ENCODE results near the gene CRYZ.

Gene CRYZ

GRCh38 chr1:74729741-74730478, 2.9 kb downstream of the CRYZ start:
- no peak for DNase-seq

GRCh38 chr1:74728736-74729135, 4.1 kb downstream of the CRYZ start:
- DNase-seq: no peak

DNA sequence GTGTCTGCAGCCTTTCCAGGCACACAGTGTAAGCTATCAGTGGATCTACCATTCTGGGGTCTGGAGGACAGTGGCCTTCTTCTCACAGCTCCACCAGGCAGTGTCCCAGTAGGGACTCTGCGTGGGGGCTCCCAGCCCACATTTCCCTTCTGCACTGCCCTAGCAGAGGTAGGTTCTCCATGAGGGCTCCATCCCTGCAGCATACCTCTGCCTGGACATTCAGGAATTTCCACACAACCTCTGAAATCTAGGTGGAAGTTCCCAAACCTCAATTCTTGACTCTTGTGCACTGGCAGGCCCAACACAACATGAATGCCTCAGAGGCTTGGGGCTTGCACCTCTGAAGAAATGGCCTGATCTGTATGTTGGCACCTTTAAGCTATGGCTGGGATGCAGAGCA, 6.8 kb downstream of the CRYZ start:
- DNase-seq: no peak

- no peak for DNase-seq
Measured at GRCh38 chr1:74717626-74718025, 15.2 kb downstream of the CRYZ start.

DNA sequence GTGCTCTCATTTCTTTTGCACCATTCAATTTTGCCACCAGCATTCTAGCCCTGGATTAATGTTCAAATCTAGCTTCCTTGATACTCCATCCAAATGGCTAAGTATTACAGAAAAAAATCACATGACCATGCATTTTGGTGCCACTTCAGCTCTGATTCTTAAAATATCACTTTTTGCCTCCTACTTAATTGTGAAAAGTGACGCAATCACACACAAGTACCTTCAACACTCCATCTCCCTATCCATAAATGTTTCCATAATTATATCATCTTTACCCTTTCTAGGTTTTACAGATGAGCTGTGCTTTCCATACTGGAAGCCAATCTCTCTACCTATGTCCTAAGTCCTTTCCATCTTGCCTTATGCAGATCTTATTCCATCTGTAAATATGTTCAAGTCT, 16.0 kb downstream of the CRYZ start:
- no peak for DNase-seq

GRCh38 chr1:74715806-74716205, 17.0 kb downstream of the CRYZ start:
- DNase-seq: no peak

GRCh38 chr1:74715236-74715502, 17.7 kb downstream of the CRYZ start:
- DNase-seq: no peak

DNA sequence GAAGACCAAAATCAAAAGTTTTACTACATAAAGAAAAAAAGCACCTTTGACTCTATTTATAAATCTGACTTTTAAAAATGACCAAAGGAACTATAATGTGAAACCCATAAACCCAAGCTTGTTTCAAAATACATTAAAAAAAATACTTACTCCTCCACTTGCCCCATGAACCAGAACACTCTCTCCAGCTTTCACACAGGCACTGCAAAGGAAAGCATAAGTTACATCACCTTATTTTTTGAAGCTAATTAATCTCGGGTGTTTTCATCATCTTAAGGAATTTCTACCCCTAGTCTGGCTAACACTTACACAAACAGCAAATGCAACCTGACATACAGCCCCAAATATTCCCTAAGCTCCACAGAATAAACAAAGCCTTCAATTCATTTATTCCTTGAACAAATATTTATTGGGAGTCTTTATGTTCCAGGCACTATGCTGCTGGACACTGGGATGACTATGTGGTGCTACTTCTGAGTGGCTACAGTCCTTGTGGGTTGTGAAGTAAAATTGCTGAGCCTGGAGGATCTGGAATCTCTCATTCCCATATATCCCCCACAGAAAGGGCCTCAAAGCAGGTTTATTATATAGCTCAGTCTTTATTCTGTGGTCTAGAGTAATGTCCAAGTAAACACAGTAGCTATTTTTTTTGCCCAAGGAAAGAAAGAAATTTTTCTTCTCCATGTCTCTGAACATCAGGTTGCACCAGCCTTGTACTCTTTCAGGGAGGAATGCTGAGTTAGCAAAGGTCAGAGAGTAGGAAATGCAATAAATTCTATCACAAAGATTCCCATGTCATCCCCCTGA, 18.2 kb downstream of the CRYZ start:
- no peak for DNase-seq

- no peak for DNase-seq
Measured at GRCh38 chr1:74713849-74714248, 19.0 kb downstream of the CRYZ start.

DNA sequence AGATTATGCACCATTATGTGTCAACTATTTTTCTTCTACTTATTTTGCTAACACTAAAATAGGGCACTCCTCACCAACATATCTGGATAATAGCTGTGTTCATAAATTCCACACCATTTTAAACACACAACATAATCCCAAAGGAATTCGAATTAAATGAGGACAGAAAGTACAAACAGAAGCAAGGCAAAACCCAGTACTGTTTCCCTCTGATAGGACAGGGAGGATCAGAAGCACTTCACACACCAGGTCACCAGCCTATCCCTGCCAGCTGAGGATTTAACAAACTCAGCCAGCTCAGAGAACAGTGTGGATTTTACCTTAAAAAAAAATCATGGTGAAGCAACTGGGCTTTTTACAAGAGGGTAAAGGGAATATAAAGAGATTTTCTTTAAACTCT, 20.0 kb downstream of the CRYZ start:
- peak in 1 of 2 experiments; percentile 4 for DNase-seq

- DNase-seq: no peak
Measured at GRCh38 chr1:74703386-74704182, 29.3 kb downstream of the CRYZ start.

DNA sequence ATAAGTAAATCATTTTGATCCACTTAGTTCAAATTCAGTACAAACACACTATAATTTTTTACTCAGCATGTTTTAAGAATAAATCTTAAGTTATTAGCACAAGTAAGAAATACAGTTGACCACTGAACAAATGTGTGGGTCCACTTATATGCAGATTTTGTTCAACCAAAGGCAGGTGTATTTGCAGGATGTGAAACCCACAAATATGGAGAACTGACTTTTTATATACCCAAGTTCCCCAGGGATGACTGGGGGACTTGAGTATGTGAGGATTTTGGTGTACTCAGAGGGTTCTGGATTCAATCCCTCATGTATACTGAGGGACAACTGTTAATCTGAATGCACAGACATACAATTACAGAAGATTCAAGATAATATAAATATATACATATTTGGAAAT, 33.5 kb downstream of the CRYZ start:
- no peak for DNase-seq

GRCh38 chr1:74697832-74698231, 35.0 kb downstream of the CRYZ start:
- no peak for DNase-seq

GRCh38 chr1:74693473-74693872, 39.4 kb downstream of the CRYZ start:
- no peak for DNase-seq

GRCh38 chr1:74690909-74691308, 41.9 kb downstream of the CRYZ start:
- no peak for DNase-seq

GRCh38 chr1:74690364-74690696, 42.5 kb downstream of the CRYZ start:
- DNase-seq: peak in 1 of 2 experiments; percentile 19

- peak; percentile 73 to 85 for DNase-seq
Measured at GRCh38 chr1:74689621-74690363, 43.1 kb downstream of the CRYZ start.

DNA sequence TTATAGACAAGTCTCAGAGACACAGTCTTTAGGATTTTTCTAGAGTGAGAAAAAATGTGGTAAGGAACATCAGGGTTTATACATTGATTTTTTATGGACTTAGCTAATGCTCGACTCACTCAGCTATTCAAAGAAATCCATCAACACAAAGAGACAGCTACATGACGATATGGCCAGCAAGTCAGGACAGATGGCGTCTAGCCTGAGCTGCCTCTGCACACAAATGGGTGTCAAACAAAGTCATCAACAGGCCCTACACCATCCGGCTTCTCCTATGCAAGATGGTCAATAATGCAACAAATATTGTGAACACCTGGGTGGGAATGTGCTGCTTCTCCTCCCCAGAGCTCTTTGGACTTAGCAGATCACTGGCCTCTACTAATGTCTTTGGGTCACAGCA, 45.9 kb downstream of the CRYZ start:
- peak in 1 of 2 experiments; percentile 31 for DNase-seq

GRCh38 chr1:74684301-74684700, 48.5 kb downstream of the CRYZ start:
- DNase-seq: no peak

DNA sequence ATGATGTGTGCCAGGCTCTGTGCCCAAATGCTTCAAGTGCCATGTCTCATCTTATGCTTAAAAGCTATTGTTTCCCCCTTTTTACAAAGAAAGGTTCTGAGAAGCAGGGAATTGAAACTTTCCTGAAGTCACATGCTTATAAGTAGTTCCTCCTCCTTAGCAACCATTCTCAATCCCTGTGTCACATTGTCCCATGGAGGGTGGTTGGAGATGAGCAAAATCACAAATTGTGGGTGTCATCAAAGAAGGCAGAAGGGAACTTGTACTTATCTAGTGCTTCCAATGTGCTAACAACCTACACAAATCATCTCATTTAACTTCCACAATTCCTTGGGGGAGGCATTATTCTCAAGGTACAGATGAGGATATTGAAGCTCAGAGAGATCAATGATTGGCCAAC, 49.2 kb downstream of the CRYZ start:
- no peak for DNase-seq

- no peak for DNase-seq
Measured at GRCh38 chr1:74681851-74682250, 51.0 kb downstream of the CRYZ start.

GRCh38 chr1:74681449-74681848, 51.4 kb downstream of the CRYZ start:
- no peak for DNase-seq

GRCh38 chr1:74681001-74681400, 51.8 kb downstream of the CRYZ start:
- no peak for DNase-seq

Data from NCI-H2081 (cell line).